SU-DHL-6 (cell line): Measurements from ENCODE around the gene IGSF11.

Source experiments
- EZH2phosphoT487 ChIP-seq: fragments of 200-600 bp; sonication (generic), shearing (Covaris generic); conservative IDR thresholded peaks from 2 replicates; pipeline ENCODE4 v1.6.1; 2018; ENCODE audit warnings: mild to moderate bottlenecking, antibody characterized with exemption, low read length, moderate library complexity, mixed read lengths
- TF ChIP-seq, protein P1 (sequence below): fragments of 200-600 bp; sonication (generic); IDR thresholded peaks from one replicate; pipeline ENCODE4 v1.5.1; 2017; ENCODE audit warnings: antibody characterized with exemption, mild to moderate bottlenecking, low read length, moderate library complexity; ENCODE audit not compliant: insufficient read depth, poor library complexity, severe bottlenecking

DNA sequence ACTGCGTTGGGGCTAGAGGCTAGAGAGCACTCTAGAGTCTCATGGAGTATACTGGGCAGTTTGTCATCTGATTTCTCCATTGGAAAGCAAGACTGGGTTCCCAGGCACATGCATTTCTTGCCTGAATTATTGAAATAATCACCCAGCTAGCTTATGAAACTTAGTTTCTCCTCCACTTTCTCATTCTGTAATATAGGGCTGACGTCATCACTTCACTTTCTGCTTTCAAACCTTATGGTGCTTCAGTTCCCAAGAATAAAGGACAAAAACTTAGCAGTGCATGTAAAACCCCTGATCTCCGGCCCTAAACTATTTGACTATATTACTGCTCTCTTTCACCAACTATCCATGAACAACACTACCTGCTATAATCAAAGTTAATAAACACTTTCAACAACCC is 147.9 kb downstream of the IGSF11 start:
- TF ChIP-seq, protein P1, sequence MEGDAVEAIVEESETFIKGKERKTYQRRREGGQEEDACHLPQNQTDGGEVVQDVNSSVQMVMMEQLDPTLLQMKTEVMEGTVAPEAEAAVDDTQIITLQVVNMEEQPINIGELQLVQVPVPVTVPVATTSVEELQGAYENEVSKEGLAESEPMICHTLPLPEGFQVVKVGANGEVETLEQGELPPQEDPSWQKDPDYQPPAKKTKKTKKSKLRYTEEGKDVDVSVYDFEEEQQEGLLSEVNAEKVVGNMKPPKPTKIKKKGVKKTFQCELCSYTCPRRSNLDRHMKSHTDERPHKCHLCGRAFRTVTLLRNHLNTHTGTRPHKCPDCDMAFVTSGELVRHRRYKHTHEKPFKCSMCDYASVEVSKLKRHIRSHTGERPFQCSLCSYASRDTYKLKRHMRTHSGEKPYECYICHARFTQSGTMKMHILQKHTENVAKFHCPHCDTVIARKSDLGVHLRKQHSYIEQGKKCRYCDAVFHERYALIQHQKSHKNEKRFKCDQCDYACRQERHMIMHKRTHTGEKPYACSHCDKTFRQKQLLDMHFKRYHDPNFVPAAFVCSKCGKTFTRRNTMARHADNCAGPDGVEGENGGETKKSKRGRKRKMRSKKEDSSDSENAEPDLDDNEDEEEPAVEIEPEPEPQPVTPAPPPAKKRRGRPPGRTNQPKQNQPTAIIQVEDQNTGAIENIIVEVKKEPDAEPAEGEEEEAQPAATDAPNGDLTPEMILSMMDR: no peak
- no peak for TF ChIP-seq EZH2phosphoT487
